SK-N-SH treated with all-trans-retinoic acid at 6 μM for 48 hours (cell line): ENCODE results near the gene CCM2L.

Source experiments
- RARB ChIP-seq: fragments of 250-450 bp; sonication (Bioruptor Pico); IDR thresholded peaks from 2 replicates; pipeline ENCODE4 v1.8.0; 2021; ENCODE audit warnings: mild to moderate bottlenecking, moderate library complexity
- ZNF70 ChIP-seq: fragments of 450-650 bp; formaldehyde crosslinking; IDR thresholded peaks from 2 replicates; pipeline ENCODE4 v1.5.0; 2020; ENCODE audit warnings: mild to moderate bottlenecking, moderate library complexity
- TF ChIP-seq, protein P1 (sequence below): fragments of 250-450 bp; sonication (Bioruptor Pico); IDR thresholded peaks from 2 replicates; pipeline ENCODE4 v1.8.0; 2020; ENCODE audit warnings: mild to moderate bottlenecking, moderate library complexity, borderline replicate concordance

DNA sequence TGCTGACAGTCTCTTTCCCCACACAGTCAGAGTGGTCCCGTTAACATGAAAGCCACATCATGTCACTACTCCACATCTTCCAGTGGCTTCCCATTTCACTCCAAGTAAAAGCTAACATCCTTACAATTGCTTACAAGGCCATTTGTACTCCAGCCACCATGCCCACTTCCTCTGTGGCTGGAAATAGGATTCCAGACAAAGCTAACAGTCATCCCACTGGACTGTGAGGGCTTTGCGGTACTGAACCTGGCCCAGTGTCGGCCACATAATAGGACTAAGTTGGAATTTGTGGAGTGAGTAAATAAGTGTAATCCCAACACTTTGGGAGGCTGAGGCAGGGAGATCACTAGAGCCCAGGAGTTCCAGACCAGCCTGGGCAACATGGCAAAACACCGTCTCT lies 10.9 kb downstream of the CCM2L start:
- TF ChIP-seq, protein P1, sequence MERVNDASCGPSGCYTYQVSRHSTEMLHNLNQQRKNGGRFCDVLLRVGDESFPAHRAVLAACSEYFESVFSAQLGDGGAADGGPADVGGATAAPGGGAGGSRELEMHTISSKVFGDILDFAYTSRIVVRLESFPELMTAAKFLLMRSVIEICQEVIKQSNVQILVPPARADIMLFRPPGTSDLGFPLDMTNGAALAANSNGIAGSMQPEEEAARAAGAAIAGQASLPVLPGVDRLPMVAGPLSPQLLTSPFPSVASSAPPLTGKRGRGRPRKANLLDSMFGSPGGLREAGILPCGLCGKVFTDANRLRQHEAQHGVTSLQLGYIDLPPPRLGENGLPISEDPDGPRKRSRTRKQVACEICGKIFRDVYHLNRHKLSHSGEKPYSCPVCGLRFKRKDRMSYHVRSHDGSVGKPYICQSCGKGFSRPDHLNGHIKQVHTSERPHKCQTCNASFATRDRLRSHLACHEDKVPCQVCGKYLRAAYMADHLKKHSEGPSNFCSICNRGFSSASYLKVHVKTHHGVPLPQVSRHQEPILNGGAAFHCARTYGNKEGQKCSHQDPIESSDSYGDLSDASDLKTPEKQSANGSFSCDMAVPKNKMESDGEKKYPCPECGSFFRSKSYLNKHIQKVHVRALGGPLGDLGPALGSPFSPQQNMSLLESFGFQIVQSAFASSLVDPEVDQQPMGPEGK (CRISPR knock-in tag) = no peak
- no peak for TF ChIP-seq ZNF70 (CRISPR knock-in tag)
- no peak for TF ChIP-seq RARB (CRISPR knock-in tag)
